Measurements from ENCODE around the gene TMEM106C. TPM values are rescaled to one million over a fixed set of nuclear protein-coding genes. Genes with fewer than 3 reads are reported as not detected.
A peak's percentile ranks its signal among the peaks of the same experiment; 100 is the strongest.

Gene TMEM106C
- total and polyA plus RNA-seq, 9 donors = 31.1 to 110 (median 55.0) TPM

DNA sequence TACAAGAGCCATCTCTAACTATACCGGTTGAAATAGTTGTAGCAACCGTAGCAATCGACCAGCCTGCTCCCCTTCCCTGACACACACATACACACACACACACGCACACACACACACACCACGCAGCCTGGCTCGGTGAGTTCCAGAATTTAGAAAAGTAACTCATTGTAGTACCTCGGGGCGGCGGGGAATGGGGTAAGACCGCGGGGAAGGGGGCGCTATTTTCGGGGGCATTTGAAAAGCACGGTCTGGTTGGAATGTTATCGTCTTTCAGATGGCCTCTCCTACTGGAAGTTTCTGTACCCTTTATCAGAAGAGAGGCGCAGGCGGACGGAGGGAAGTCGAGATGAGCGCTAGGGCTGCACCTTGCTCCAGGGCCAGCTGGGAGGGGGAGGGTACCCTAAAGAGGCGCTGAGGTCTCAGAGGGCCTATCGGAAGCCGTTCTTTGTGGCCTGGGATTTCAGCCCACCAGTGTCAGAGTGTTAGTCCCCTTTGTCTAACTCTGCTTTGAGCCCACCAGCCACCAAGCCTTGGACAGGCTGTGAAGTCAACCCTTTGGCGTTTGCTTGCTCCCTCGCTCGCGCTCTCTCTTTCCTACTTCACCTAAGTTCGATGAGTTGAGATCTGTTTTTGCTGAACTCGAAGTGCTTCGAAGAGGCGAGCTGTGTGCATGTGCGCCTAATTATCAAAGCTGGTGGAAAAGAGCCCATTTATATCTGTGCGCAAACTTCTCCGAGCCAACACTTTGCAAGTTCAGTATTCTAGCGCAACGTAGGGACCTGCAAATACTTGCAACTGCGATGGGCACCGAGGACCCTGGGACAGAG is 40.0 kb downstream of the TMEM106C start:
- intact Hi-C loops (cut with DNase I) = no loop called here

DNA sequence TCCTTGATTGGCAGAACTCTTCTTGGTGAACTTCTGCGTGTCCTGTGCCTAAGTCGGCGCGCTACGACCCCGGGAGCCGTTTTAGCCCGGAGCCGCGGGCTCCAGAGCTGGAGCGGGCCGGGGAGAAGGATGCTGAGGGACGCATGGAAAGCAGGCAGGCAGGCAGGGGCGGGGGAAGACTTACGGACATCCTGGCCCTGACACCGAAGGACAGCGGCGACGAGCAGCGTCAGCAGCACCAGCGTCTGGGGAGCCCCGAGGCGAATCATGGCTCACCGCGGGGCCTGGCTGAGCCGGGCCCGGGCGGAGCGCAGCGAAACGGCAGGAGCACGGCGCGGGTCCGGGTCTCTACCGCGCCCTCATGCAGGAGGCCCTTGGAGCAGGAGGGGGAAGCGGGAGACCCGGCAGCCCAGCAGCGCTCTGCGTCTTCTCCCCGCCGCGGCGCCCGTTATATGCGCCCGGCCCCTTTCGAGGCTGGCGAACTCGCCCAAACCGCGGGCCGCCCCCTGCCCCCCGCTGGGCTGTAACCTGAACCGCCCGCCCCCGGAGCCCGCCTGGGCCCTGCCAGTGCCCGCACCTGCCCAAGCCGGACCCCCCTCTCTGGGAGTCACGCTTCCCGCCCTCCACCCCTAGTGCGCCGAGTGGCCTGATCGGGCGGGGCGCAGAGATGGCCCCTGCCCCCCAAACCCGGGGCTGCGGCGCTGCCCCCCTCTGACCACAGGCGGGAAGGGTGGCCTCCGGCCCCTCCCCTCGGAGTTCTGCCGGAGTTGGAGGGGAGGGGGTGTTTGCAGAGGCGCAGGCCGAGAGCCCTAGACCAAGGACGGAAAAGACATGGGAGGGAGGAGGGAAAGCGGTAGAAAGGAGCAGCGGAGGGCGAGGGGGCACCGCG is 40.9 kb downstream of the TMEM106C start, which contains the start of gene COL2A1:
Gene COL2A1, minus strand, starts transcription at position 424 of the 889 bp plus-strand sequence. Its CDS starts 155 bp downstream, at position 269.
- Histone ChIP-seq H3K27me3 (peaks cover 3% of the 10 kb centered on the region), H3K9me3 (no peaks in the 10 kb centered on the region), H3K27ac (no peak within 1 kb of the TSS), H3K4me1 (ENCODE audit: insufficient read depth) (peaks cover 13% of the 10 kb centered on the region), H3K4me3 (peak within 1 kb of the TSS; percentile 19), H3K36me3 (no peaks in the 10 kb centered on the region)
- intact Hi-C loops (cut with DNase I) = no loop called here
- DNase-seq = no peak
- WGBS, 3 donors = 1% methylated on average over 46 to 83 of the region's 83 CpGs
- TF ChIP-seq EP300 (IDR thresholded peaks at IDR 0.05) (no peak), POLR2A (IDR thresholded peaks at IDR 0.05) (no peak)
- TF ChIP-seq, protein P1, sequence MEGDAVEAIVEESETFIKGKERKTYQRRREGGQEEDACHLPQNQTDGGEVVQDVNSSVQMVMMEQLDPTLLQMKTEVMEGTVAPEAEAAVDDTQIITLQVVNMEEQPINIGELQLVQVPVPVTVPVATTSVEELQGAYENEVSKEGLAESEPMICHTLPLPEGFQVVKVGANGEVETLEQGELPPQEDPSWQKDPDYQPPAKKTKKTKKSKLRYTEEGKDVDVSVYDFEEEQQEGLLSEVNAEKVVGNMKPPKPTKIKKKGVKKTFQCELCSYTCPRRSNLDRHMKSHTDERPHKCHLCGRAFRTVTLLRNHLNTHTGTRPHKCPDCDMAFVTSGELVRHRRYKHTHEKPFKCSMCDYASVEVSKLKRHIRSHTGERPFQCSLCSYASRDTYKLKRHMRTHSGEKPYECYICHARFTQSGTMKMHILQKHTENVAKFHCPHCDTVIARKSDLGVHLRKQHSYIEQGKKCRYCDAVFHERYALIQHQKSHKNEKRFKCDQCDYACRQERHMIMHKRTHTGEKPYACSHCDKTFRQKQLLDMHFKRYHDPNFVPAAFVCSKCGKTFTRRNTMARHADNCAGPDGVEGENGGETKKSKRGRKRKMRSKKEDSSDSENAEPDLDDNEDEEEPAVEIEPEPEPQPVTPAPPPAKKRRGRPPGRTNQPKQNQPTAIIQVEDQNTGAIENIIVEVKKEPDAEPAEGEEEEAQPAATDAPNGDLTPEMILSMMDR (IDR thresholded peaks at IDR 0.05) = no peak

More for the DNA sequence above, 40.0 kb downstream of the TMEM106C start:
- TF ChIP-seq EP300 (IDR thresholded peaks at IDR 0.05) = no peak
- TF ChIP-seq, protein P1 (IDR thresholded peaks at IDR 0.05) = no peak
- TF ChIP-seq POLR2A (IDR thresholded peaks at IDR 0.05) = no peak
- Histone ChIP-seq H3K36me3 (no peaks in the 10 kb centered on the region), H3K4me3 (peak overlapping the region; percentile 19), H3K27ac (no peak overlapping the region), H3K4me1 (ENCODE audit: insufficient read depth) (peaks cover 13% of the 10 kb centered on the region), H3K27me3 (peaks cover 3% of the 10 kb centered on the region), H3K9me3 (no peaks in the 10 kb centered on the region)
- DNase-seq = no peak
- WGBS, 3 donors = 5 to 9% (median 7%) methylated on average over 38 of the region's 38 CpGs

DNA sequence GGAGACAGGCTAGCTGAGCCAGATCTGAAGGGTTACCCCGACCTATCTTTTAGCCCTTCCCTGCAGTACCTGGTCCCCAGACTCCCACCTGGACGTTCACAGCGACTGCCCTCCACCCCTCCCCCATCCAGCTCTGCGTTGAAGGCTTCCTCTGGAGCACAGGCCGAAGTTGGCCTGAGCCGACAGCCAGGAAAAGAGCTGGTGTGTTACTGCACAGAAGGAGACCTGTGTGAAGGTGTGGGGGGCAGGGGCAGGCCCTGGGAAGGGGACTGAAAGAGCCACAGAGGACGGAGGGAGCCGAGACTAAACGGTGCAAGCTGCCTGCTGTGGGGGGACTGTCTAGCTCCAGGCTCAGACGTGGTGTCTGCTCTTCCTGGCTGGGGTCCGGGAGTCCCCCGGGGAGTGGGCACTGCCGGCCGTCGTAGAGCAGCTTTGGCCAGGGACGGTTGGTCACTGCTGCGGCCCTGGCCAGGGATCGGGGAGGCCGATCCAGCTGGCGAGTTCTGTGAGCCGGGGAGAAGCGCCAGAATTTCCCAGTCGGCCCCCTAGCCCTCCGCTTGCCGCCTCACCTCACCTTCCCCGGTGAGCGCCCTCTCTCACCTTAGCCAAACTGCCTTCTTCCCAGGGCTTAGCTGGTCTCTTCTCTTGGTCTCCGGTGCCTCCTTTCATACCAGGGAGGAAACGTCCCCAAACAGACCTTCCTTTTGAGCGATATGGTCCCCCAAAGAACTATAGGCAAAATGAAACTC is 41.8 kb downstream of the TMEM106C start:
- no peak overlapping the region for H3K4me3 ChIP-seq
- intact Hi-C loops (cut with DNase I) = no loop called here
- no peak overlapping the region for H3K27ac ChIP-seq
- H3K36me3 ChIP-seq = no peaks in the 10 kb centered on the region
- TF ChIP-seq, protein P1 (IDR thresholded peaks at IDR 0.05) = no peak
- TF ChIP-seq EP300 (IDR thresholded peaks at IDR 0.05) = no peak
- DNase-seq = no peak
- H3K27me3 ChIP-seq = peaks cover 3% of the 10 kb centered on the region
- 60 to 70% (median 66%) methylated on average over 30 of the region's 30 CpGs for WGBS, 3 donors
- peaks cover 13% of the 10 kb centered on the region for H3K4me1 ChIP-seq (ENCODE audit: insufficient read depth)
- H3K9me3 ChIP-seq = no peaks in the 10 kb centered on the region

DNA sequence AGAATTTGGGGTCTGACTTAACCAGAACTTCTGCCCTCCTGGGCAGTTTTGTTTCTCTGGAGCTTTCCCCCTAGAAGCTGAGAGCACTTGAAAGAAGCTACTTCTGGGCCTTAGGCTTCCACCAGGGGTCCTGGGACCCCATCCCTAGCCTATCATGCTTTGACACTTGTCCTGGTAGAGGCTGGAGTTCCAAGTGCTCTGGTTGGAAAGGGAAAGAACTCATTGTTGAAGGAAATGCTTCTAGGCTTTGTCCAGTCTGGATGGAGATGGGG is 42.3 kb downstream of the TMEM106C start:
- TF ChIP-seq, protein P1 (IDR thresholded peaks at IDR 0.05) = no peak
- no peak for TF ChIP-seq POLR2A (IDR thresholded peaks at IDR 0.05)
- TF ChIP-seq EP300 (IDR thresholded peaks at IDR 0.05) = no peak
- peaks cover 3% of the 10 kb centered on the region for H3K27me3 ChIP-seq
- DNase-seq = no peak
- intact Hi-C loops (cut with DNase I) = no loop called here
- no peaks in the 10 kb centered on the region for H3K36me3 ChIP-seq
- H3K4me1 ChIP-seq (ENCODE audit: insufficient read depth) = peaks cover 13% of the 10 kb centered on the region
- H3K4me3 ChIP-seq = no peak overlapping the region
- H3K9me3 ChIP-seq = no peaks in the 10 kb centered on the region
- H3K27ac ChIP-seq = no peak overlapping the region

Data from ovary (tissue), 9 donors.